Transverse colon (tissue), 3 donors: ENCODE measurements around the gene PPFIA4.

ENCODE experiments used
- EP300 ChIP-seq: sonication (generic); formaldehyde crosslinking; IDR thresholded peaks from one replicate; pipeline ENCODE4 v1.6.1; 2017; ENCODE audit warnings: antibody characterized with exemption, low read depth
- POLR2A ChIP-seq: fragments of 450-650 bp; IDR thresholded peaks from one replicate; pipeline ENCODE4 v1.6.1; 2016; ENCODE audit warnings: antibody characterized with exemption, mild to moderate bottlenecking, moderate library complexity
- TF ChIP-seq, protein P1 (sequence below), 5 experiments: fragments of 200-600 bp in 3 of 5; fragments of 450-650 bp in 2 of 5; sonication (generic) in 3 of 5; IDR thresholded peaks; 1 replicate in 2 of 5; 2 replicates in 3 of 5; pipeline ENCODE4 v1.5.1; 2016 to 2017; ENCODE audit warnings: antibody characterized with exemption in 5 of 5, inconsistent platforms in 3 of 5, mild to moderate bottlenecking in 2 of 5, moderate library complexity in 1 of 5

GRCh38 chr1:203083463-203083921 lies 57.2 kb downstream of the PPFIA4 start:
- TF ChIP-seq POLR2A (no peak), EP300 (no peak)
- TF ChIP-seq, protein P1, sequence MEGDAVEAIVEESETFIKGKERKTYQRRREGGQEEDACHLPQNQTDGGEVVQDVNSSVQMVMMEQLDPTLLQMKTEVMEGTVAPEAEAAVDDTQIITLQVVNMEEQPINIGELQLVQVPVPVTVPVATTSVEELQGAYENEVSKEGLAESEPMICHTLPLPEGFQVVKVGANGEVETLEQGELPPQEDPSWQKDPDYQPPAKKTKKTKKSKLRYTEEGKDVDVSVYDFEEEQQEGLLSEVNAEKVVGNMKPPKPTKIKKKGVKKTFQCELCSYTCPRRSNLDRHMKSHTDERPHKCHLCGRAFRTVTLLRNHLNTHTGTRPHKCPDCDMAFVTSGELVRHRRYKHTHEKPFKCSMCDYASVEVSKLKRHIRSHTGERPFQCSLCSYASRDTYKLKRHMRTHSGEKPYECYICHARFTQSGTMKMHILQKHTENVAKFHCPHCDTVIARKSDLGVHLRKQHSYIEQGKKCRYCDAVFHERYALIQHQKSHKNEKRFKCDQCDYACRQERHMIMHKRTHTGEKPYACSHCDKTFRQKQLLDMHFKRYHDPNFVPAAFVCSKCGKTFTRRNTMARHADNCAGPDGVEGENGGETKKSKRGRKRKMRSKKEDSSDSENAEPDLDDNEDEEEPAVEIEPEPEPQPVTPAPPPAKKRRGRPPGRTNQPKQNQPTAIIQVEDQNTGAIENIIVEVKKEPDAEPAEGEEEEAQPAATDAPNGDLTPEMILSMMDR (IDR thresholded peaks at IDR 0.05) = no peak
